H9 (cell line): ENCODE results near the gene NAMPT. TPM values are rescaled to one million over a fixed set of nuclear protein-coding genes. Genes with fewer than 3 reads are reported as not detected.

Experiments used
- DNase-seq: peaks from one replicate; pipeline ENCODE4 v3.0.0-alpha.2; 2017
- H2AFZ ChIP-seq: one replicate; pipeline ENCODE4 v1.6.1; 2013; ENCODE audit warnings: mild to moderate bottlenecking, low read length, control low read depth, moderate library complexity
- H2AK5ac ChIP-seq: 2 replicates; pipeline ENCODE4 v1.6.1; 2013; ENCODE audit warnings: low read length, control low read depth, mixed read lengths; ENCODE audit not compliant: insufficient read length
- H2BK120ac ChIP-seq: one replicate; pipeline ENCODE4 v1.6.1; 2013; ENCODE audit warnings: low read depth, mild to moderate bottlenecking, low read length, control low read depth, inconsistent platforms; ENCODE audit not compliant: poor library complexity, severe bottlenecking
- H2BK12ac ChIP-seq: 2 replicates; pipeline ENCODE4 v1.6.1; 2013; ENCODE audit warnings: low read length, control low read depth, mixed read lengths, low read depth; ENCODE audit not compliant: insufficient read length
- H2BK15ac ChIP-seq: 2 replicates; pipeline ENCODE4 v1.6.1; 2013; ENCODE audit warnings: low read depth, low read length, control low read depth
- H2BK20ac ChIP-seq: one replicate; pipeline ENCODE4 v1.6.1; 2013; ENCODE audit warnings: low read depth, mild to moderate bottlenecking, low read length, control low read depth, inconsistent platforms; ENCODE audit not compliant: poor library complexity, severe bottlenecking
- H2BK5ac ChIP-seq: 2 replicates; pipeline ENCODE4 v1.6.1; 2013; ENCODE audit warnings: low read length, control low read depth, mixed read lengths; ENCODE audit not compliant: insufficient read length
- H3K14ac ChIP-seq: 2 replicates; pipeline ENCODE4 v1.6.1; 2013; ENCODE audit warnings: low read length, control low read depth; ENCODE audit not compliant: insufficient read depth
- H3K18ac ChIP-seq: 2 replicates; pipeline ENCODE4 v1.6.1; 2013; ENCODE audit warnings: low read depth, mild to moderate bottlenecking, mixed read lengths, low read length, control low read depth; ENCODE audit not compliant: insufficient read length
- H3K23ac ChIP-seq: 2 replicates; pipeline ENCODE4 v1.6.1; 2013; ENCODE audit warnings: low read length, control low read depth, mixed read lengths, low read depth; ENCODE audit not compliant: insufficient read length
- H3K23me2 ChIP-seq: 2 replicates; pipeline ENCODE4 v1.6.1; 2013; ENCODE audit warnings: low read depth, mild to moderate bottlenecking, mixed read lengths, low read length, control low read depth; ENCODE audit not compliant: insufficient read length, poor library complexity, severe bottlenecking
- H3K27ac ChIP-seq: 2 replicates; pipeline ENCODE4 v1.5.1; 2013; ENCODE audit warnings: low read length, control low read depth, mixed read lengths, low read depth; ENCODE audit not compliant: insufficient read length
- H3K27me3 ChIP-seq: 2 replicates; pipeline ENCODE4 v1.6.1; 2013; ENCODE audit warnings: low read length, control low read depth, inconsistent platforms; ENCODE audit not compliant: insufficient read depth
- H3K4ac ChIP-seq: 2 replicates; pipeline ENCODE4 v1.6.1; 2013; ENCODE audit warnings: low read depth, mild to moderate bottlenecking, control low read depth, inconsistent platforms, low read length, moderate library complexity
- H3K4me1 ChIP-seq: 2 replicates; pipeline ENCODE4 v1.6.1; 2013; ENCODE audit warnings: low read length, control low read depth, inconsistent platforms; ENCODE audit not compliant: insufficient read depth
- H3K4me2 ChIP-seq: 2 replicates; pipeline ENCODE4 v1.6.1; 2013; ENCODE audit warnings: low read length, control low read depth, mixed read lengths; ENCODE audit not compliant: insufficient read length, insufficient read depth
- H3K56ac ChIP-seq: 2 replicates; pipeline ENCODE4 v1.6.1; 2013; ENCODE audit warnings: low read depth, mild to moderate bottlenecking, mixed read lengths, low read length, control low read depth; ENCODE audit not compliant: insufficient read length
- H3K79me1 ChIP-seq: 2 replicates; pipeline ENCODE4 v1.6.1; 2013; ENCODE audit warnings: low read depth, mild to moderate bottlenecking, moderate library complexity, low read length, control low read depth, inconsistent platforms; ENCODE audit not compliant: insufficient read depth, poor library complexity, severe bottlenecking
- H3K79me2 ChIP-seq: 2 replicates; pipeline ENCODE4 v1.6.1; 2013; ENCODE audit warnings: low read length, control low read depth, inconsistent platforms; ENCODE audit not compliant: insufficient read depth
- H3K9ac ChIP-seq: 2 replicates; pipeline ENCODE4 v1.6.1; 2013; ENCODE audit warnings: low read length, control low read depth, mixed read lengths; ENCODE audit not compliant: insufficient read length; ENCODE audit errors: extremely low read depth
- H3K9me3 ChIP-seq: one replicate; pipeline ENCODE4 v1.6.1; 2013; ENCODE audit warnings: low read depth, low read length, inconsistent platforms; ENCODE audit not compliant: control insufficient read depth
- H3T11ph ChIP-seq: one replicate; pipeline ENCODE4 v1.6.1; 2013; ENCODE audit warnings: mild to moderate bottlenecking, low read length, control low read depth, inconsistent platforms
- H4K20me1 ChIP-seq: one replicate; pipeline ENCODE4 v1.6.1; 2013; ENCODE audit not compliant: control insufficient read depth, insufficient read length, insufficient read depth
- H4K5ac ChIP-seq: 2 replicates; pipeline ENCODE4 v1.6.1; 2013; ENCODE audit warnings: low read depth, mild to moderate bottlenecking, mixed read lengths, low read length, control low read depth; ENCODE audit not compliant: insufficient read length
- H4K8ac ChIP-seq: replicated peaks from 2 replicates; pipeline ENCODE4 v1.6.1; 2013; ENCODE audit warnings: low read length, control low read depth, mixed read lengths, low read depth; ENCODE audit not compliant: insufficient read length
- H4K91ac ChIP-seq: 2 replicates; pipeline ENCODE4 v1.6.1; 2013; ENCODE audit warnings: low read depth, mild to moderate bottlenecking, moderate library complexity, mixed read lengths, low read length, control low read depth; ENCODE audit not compliant: insufficient read length
- H3K27ac Mint-ChIP-seq, 3 experiments: 2 replicates in 2 of 3; 3 replicates in 1 of 3; pipeline ENCODE4 v1.8.0; 2020 to 2021; ENCODE audit warnings: mixed read lengths in 3 of 3, mild to moderate bottlenecking in 1 of 3, moderate library complexity in 1 of 3
- H3K27me3 Mint-ChIP-seq: 2 replicates; pipeline ENCODE4 v1.8.0; 2021; ENCODE audit warnings: low read depth, mild to moderate bottlenecking, moderate library complexity, mixed read lengths
- H3K36me3 Mint-ChIP-seq, 3 experiments: 2 replicates in 2 of 3; 3 replicates in 1 of 3; pipeline ENCODE4 v1.8.0; 2020 to 2021; ENCODE audit warnings: low read depth in 3 of 3, mixed read lengths in 3 of 3; ENCODE audit not compliant: insufficient read depth in 1 of 3
- H3K4me1 Mint-ChIP-seq, 2 experiments: 2 replicates each; pipeline ENCODE4 v1.8.0; 2020; ENCODE audit warnings: mixed read lengths in 2 of 2
- H3K4me3 Mint-ChIP-seq, 2 experiments: 2 replicates in 1 of 2; 3 replicates in 1 of 2; pipeline ENCODE4 v1.8.0; 2020 to 2021; ENCODE audit warnings: mild to moderate bottlenecking in 2 of 2, mixed read lengths in 2 of 2, moderate library complexity in 1 of 2
- H3K9me3 Mint-ChIP-seq, 2 experiments: 2 replicates in 1 of 2; 3 replicates in 1 of 2; pipeline ENCODE4 v1.8.0; 2020; ENCODE audit warnings: mild to moderate bottlenecking in 2 of 2, mixed read lengths in 2 of 2, moderate library complexity in 1 of 2
- WGBS: extraction: QIAGEN DNeasy Blood & Tissue Kit; methylation state at CpG from one replicate; pipeline ENCODE4 v1.1.7; 2013; ENCODE audit warnings: missing lambda C conversion rate, low lambda C conversion rate, mixed read lengths; ENCODE audit not compliant: insufficient read length; ENCODE audit errors: extremely low coverage; 5-methylcytosine and 5-hydroxymethylcytosine counted together
- total RNA-seq: library from RNA; stranded (reverse); gene quantifications from 2 replicates; pipeline ENCODE4 v1.2.1, GENCODE V29; 2021
- TF ChIP-seq, protein P1 (sequence below): fragments of 200-600 bp; sonication (generic); conservative IDR thresholded peaks from 3 replicates; pipeline ENCODE4 v1.8.0; 2021; ENCODE audit warnings: antibody characterized with exemption, mild to moderate bottlenecking

Gene NAMPT
- total RNA-seq, 1 experiment from 2014 or later, result 83.5 TPM

DNA sequence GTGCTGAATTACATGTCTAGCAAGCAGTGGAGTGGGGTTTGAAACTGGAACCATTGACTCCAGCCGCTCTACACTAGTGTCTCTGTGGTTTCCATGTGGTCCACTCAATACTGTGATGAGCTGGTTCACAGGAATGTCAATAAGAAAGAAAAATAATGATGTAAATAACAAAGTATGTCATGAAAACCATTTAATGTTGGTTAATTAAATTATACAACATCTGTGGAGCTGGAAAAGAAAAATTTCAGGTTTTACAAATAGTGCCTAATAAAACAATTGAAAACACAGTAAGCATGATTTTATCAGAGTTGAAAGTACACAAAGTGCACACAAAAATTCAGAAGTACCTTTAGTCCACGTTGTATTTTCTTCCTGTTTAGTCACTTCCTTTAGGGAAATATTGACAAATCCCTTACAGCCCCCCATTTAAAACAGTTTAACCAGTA is 28.7 kb upstream of the NAMPT start:
- Histone ChIP-seq H2BK20ac (no peak overlapping the region), H3K27ac (no peak overlapping the region), H3K4me2 (no peak overlapping the region), H3K4ac (no peak overlapping the region), H3K9me3 (no peaks in the 10 kb centered on the region), H2BK12ac (no peak overlapping the region), H2AFZ (no peak overlapping the region), H4K5ac (no peak overlapping the region), H2BK120ac (no peak overlapping the region), H3K4me1 (0 out of 2 replicates have a peak, but pooled peaks cover 3% of the 10 kb centered on the region), H2BK15ac (no peak overlapping the region), H3K23ac (no peak overlapping the region), H2AK5ac (no peak overlapping the region), H2BK5ac (no peak overlapping the region), H3K18ac (no peak overlapping the region), H3K9ac (no peak overlapping the region), H4K20me1 (no peaks in the 10 kb centered on the region), H3K27me3 (no peaks in the 10 kb centered on the region), H4K91ac (no peak overlapping the region), H3K23me2 (no peaks in the 10 kb centered on the region), H3K14ac (no peak overlapping the region), H3K79me1 (no peaks in the 10 kb centered on the region), H3T11ph (no peak overlapping the region), H3K56ac (no peak overlapping the region), H4K8ac (no peak overlapping the region), H3K79me2 (no peaks in the 10 kb centered on the region)
- Mint-ChIP-seq H3K27ac (no peak overlapping the region), H3K9me3 (peaks cover 8 to 9% of the 10 kb centered on the region in 2 experiments; a peak in 4 of 5 replicates), H3K27me3 (no peaks in the 10 kb centered on the region), H3K4me3 (no peak overlapping the region), H3K4me1 (no peaks in the 10 kb centered on the region), H3K36me3 (peaks cover 0 to 2% (median 0%) of the 10 kb centered on the region in 3 experiments; a peak in 2 of 7 replicates)
- DNase-seq, result no peak
- TF ChIP-seq, protein P1, sequence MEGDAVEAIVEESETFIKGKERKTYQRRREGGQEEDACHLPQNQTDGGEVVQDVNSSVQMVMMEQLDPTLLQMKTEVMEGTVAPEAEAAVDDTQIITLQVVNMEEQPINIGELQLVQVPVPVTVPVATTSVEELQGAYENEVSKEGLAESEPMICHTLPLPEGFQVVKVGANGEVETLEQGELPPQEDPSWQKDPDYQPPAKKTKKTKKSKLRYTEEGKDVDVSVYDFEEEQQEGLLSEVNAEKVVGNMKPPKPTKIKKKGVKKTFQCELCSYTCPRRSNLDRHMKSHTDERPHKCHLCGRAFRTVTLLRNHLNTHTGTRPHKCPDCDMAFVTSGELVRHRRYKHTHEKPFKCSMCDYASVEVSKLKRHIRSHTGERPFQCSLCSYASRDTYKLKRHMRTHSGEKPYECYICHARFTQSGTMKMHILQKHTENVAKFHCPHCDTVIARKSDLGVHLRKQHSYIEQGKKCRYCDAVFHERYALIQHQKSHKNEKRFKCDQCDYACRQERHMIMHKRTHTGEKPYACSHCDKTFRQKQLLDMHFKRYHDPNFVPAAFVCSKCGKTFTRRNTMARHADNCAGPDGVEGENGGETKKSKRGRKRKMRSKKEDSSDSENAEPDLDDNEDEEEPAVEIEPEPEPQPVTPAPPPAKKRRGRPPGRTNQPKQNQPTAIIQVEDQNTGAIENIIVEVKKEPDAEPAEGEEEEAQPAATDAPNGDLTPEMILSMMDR, result no peak
- no CpG with 5 or more reads among the region's 2 CpGs for WGBS
